Stimulated activated CD8-positive, alpha-beta memory T cell treated with anti-CD3 and anti-CD28 coated beads, Interleukin-15, amount 100 ng/mL, for 24 hours (primary cell): ENCODE results near the gene SEC11A.
A peak's percentile ranks its signal among the peaks of the same experiment; 100 is the strongest.
"Not testable (repeated sequence)": the region's sequence is repeated elsewhere in the genome, so short reads cannot be mapped to it uniquely, and the experiment has no call there.

Source experiments
- DNase-seq: peaks from one replicate; pipeline ENCODE4 v3.0.0-alpha.2; 2020; ENCODE audit warnings: low read depth

SEC11A gene

GRCh38 chr15:84641871-84642270 lies 74.1 kb downstream of the SEC11A start:
- not testable (repeated sequence) for DNase-seq

- DNase-seq: no peak
Observed at GRCh38 chr15:84638103-84638502, 77.8 kb downstream of the SEC11A start.

- no peak for DNase-seq
Observed at GRCh38 chr15:84634228-84634837, 81.6 kb downstream of the SEC11A start.

GRCh38 chr15:84633311-84634227 lies 82.4 kb downstream of the SEC11A start:
- peak; percentile 36 for DNase-seq

- no peak for DNase-seq
Observed at GRCh38 chr15:84631706-84632272, 84.2 kb downstream of the SEC11A start.

- no peak for DNase-seq
Observed at GRCh38 chr15:84629033-84629432, 86.9 kb downstream of the SEC11A start.

GRCh38 chr15:84625123-84625522 lies 90.8 kb downstream of the SEC11A start:
- no peak for DNase-seq

GRCh38 chr15:84624359-84624758 lies 91.6 kb downstream of the SEC11A start:
- DNase-seq: no peak

GRCh38 chr15:84621358-84621979 lies 94.5 kb downstream of the SEC11A start:
- DNase-seq: no peak

- DNase-seq: no peak
Observed at GRCh38 chr15:84620626-84621025, 95.3 kb downstream of the SEC11A start.
